NT2/D1 (cell line): ENCODE measurements around the gene NTN3.

ENCODE experiments used
- SUZ12 ChIP-seq: IDR thresholded peaks from 2 replicates; pipeline ENCODE4 v1.6.1; 2011; ENCODE audit not compliant: insufficient read length, insufficient read depth; ENCODE audit errors: extremely low read depth
- YY1 ChIP-seq: IDR thresholded peaks from 2 replicates; pipeline ENCODE4 v1.6.1; 2011; ENCODE audit not compliant: insufficient read length, insufficient read depth
- ZNF274 ChIP-seq: IDR thresholded peaks from 2 replicates; pipeline ENCODE4 v1.6.1; 2011; ENCODE audit warnings: mild to moderate bottlenecking, low read depth, low read length

- TF ChIP-seq YY1, result no peak
- TF ChIP-seq ZNF274, result no peak
- no peak for TF ChIP-seq SUZ12
These were observed 6.8 kb upstream of the NTN3 start for GRCh38 chr16:2464333-2464732.
